ENCODE measurements around the gene NFAM1.

NFAM1 gene

GRCh38 chr22:42432020-42432596 is at the start of gene NFAM1:
Gene NFAM1 (minus strand): TSS chr22:42432403. CDS start chr22:42432357, 46 bp downstream.
- no peak for DNase-seq (ENCODE audit: low read depth in 2 of 2)

GRCh38 chr22:42475122-42475521 is 42.9 kb upstream of the NFAM1 start:
- DNase-seq (ENCODE audit: low read depth in 2 of 2), result no peak

- no peak for DNase-seq (ENCODE audit: low read depth in 2 of 2)
These were observed 41.4 kb upstream of the NFAM1 start for GRCh38 chr22:42473484-42474193.

- DNase-seq (ENCODE audit: low read depth in 2 of 2), result no peak
These were observed 40.5 kb upstream of the NFAM1 start for GRCh38 chr22:42472671-42473070.

GRCh38 chr22:42471441-42471840 is 39.2 kb upstream of the NFAM1 start:
- no peak for DNase-seq (ENCODE audit: low read depth in 2 of 2)

- no peak for DNase-seq (ENCODE audit: low read depth in 2 of 2)
These were observed 38.3 kb upstream of the NFAM1 start for GRCh38 chr22:42470366-42471082.

GRCh38 chr22:42468841-42469240 is 36.6 kb upstream of the NFAM1 start:
- no peak for DNase-seq (ENCODE audit: low read depth in 2 of 2)

- DNase-seq (ENCODE audit: low read depth in 2 of 2), result no peak
These were observed 29.8 kb upstream of the NFAM1 start for GRCh38 chr22:42462016-42462415.

- no peak for DNase-seq (ENCODE audit: low read depth in 2 of 2)
These were observed 29.3 kb upstream of the NFAM1 start for GRCh38 chr22:42461511-42461910.

GRCh38 chr22:42459287-42460063 is 27.3 kb upstream of the NFAM1 start:
- no peak for DNase-seq (ENCODE audit: low read depth in 2 of 2)

- no peak for DNase-seq (ENCODE audit: low read depth in 2 of 2)
These were observed 20.7 kb upstream of the NFAM1 start for GRCh38 chr22:42452916-42453315.

GRCh38 chr22:42452456-42452855 is 20.3 kb upstream of the NFAM1 start:
- DNase-seq (ENCODE audit: low read depth in 2 of 2), result no peak

GRCh38 chr22:42451499-42452145 is 19.4 kb upstream of the NFAM1 start:
- no peak for DNase-seq (ENCODE audit: low read depth in 2 of 2)

- no peak for DNase-seq (ENCODE audit: low read depth in 2 of 2)
These were observed 18.7 kb upstream of the NFAM1 start for GRCh38 chr22:42450862-42451261.

GRCh38 chr22:42446151-42446550 is 13.9 kb upstream of the NFAM1 start:
- DNase-seq (ENCODE audit: low read depth in 2 of 2), result no peak

GRCh38 chr22:42444077-42444904 is 12.1 kb upstream of the NFAM1 start:
- DNase-seq (ENCODE audit: low read depth in 2 of 2), result peak; percentile 59 to 61

GRCh38 chr22:42443240-42444076 is 11.3 kb upstream of the NFAM1 start:
- DNase-seq (ENCODE audit: low read depth in 2 of 2), result no peak

- no peak for DNase-seq (ENCODE audit: low read depth in 2 of 2)
These were observed 10.5 kb upstream of the NFAM1 start for GRCh38 chr22:42442748-42443147.

- no peak for DNase-seq (ENCODE audit: low read depth in 2 of 2)
These were observed 8.5 kb upstream of the NFAM1 start for GRCh38 chr22:42440728-42441127.
